Stimulated activated CD8-positive, alpha-beta memory T cell treated with anti-CD3 and anti-CD28 coated beads, Interleukin-7, amount 100 ng/mL, for 1 hour (primary cell): ENCODE results near the gene TENT5D.
"Not testable (repeated sequence)": the region's sequence is repeated elsewhere in the genome, so short reads cannot be mapped to it uniquely, and the experiment has no call there.

Experiments
- DNase-seq, 2 donors: peaks; one replicate each; pipeline ENCODE4 v3.0.0-alpha.2; 2020; ENCODE audit warnings: low read depth in 2 of 2

TENT5D gene

DNA sequence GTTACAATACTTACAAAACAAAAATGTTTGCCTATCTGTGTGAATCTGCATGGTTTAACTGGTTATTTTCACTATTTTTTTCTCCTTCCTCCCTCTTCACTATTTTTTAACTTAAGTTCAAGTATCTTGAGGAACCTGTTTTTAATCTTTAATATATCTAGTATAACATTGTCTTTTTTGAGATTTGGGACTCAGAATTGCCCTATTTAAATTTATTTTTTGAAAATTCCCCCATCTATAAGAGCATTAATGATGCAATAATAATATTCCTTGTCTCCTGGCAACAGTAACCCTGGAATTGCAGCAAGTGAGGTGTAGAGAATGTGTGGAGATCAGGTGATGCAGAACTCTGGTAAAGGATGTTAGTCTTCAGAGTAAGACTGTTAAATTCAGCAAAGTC, at the start of gene TENT5D:
Gene TENT5D (plus strand): TSS at position 301 of the 400 bp plus-strand sequence. CDS start 22,093 bp downstream, outside the sequence.
- no peak for DNase-seq

DNA sequence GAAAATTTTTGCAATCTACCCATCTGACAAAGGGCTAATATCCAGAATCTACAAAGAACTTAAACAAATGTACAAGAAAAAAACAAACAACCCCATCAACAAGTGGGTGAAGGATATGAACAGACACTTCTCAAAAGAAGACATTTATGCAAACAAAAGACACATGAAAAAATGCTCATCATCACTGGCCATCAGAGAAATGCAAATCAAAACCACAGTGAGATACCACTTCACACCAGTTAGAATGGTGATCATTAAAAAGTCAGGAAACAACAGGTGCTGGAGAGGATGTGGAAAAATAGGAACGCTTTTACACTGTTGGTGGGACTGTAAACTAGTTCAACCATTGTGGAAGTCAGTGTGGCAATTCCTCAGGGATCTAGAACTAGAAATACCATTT, 34.6 kb upstream of the TENT5D start:
- not testable (repeated sequence) for DNase-seq

DNA sequence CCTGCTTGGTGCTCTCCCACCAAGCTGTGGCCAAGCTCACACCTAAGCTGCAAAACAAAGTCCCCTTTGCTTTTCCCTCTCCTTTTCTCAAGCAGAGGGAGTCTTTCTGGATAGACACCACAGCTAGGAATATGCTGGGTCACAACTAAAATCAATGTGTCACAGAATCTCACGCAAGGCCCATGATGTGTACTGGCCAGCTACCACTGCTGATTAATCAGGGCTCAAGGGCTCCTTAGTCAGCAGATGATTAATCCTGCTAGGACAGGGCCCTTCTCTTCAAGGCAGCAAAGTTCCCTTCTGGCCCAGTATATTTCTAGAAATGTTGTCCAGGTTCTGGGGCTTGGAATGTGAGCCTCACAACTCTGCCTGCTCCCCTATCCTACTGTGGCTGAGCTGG, 32.0 kb upstream of the TENT5D start:
- no peak for DNase-seq

DNA sequence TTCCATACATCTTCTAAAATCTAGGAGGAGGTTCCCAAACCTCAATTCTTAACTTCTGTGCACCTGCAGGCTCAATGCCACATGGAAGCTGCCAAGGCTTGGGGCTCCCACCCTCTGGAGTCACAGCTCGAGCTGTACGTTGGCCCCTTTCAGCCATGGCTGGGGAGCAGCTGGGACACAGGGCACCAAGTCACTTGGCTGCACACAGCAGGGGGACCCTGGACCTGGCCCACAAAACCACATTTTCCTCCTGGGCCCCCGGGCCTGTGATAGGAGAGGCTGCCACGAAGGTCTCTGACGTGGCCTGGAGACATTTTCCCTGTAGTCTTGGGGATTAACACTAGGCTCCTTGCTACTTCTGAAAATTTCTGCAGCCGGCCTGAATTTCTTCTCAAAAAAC, 8.2 kb upstream of the TENT5D start:
- DNase-seq, result no peak

DNA sequence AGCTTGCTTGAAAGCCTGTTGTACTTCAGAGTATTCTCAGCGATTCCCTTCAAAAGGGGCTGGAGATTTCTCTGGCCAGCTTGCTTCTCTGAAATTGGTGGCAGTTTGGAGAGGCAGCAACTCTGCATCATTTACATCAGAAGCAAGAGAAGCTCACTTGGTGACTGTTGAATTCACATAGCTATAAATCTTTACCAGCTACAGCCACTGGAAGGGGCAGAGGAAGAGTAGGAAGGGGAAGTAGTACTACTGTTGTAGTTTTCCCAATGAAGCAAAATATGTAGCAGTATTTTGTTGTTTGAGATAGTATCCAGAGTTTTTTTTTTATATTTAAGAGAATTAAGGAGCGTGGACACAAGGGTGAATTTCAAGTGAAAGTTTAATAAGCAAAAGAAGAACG, 2.8 kb downstream of the TENT5D start:
- DNase-seq, result no peak

DNA sequence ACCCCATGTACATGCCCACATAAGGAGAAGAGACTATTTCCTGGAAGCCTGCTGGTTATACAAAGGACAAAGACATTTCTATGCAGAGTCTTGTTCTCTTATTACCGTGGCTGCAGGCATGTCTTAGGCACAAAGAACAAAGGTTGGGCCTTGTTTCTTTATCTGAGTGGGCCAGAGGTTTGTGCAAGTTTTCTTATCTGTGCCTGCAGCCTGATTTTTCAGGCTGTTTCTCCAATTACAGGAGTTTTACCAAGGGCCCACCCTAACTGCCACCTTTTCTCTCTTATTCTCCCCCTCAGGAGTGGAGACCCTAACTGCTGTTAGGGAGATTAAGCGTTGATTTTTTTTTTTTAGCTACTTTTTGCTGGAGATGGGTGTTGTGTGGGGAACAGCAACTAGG, 3.5 kb downstream of the TENT5D start:
- no peak for DNase-seq

DNA sequence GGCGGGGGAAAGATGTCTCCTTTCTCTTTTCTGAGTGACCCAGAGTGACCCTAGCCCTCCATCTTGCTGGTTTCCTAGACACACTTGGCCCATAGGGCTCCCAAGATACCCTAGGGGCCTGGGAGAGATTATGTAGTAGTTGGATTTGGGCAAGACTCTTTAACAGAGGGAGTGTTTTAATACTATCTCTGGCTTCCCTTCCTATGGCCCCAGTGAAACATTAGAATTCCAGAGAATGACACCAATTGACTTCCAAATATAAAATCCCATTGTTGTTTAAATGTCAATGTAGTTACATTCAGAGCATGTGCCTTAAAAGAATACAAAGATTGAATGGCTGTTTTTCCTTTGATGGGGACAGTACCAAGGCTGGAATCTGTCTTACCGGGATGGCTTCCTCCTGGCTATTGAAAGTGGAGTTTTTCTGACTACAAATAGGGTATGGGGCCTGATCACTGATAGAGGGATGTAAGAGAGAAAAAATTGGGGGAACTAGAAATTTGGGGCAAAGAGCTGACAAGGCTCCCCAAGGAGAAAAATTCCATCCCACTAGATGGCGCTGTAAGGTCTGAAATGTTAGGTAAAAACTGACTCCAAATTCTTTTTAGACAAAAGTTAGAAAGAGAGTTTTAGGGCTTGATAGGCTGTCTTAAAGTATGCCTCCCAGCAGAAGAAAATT, 10.7 kb downstream of the TENT5D start:
- DNase-seq, result no peak

DNA sequence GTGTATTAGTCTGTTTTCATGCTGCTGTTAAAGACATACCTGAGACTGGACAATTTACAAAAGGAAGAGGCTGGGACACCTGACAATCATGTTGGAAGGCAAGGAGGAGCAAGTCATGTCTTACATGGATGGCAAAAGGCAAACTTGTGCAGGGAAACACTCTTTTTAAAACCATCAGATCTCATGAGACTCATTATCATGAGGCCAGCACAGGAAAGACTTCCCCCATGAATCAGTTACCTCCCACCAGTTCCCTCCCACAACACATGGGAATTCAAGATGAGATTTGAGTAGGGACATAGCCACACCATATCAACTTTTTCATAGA, 11.2 kb downstream of the TENT5D start:
- no peak for DNase-seq

DNA sequence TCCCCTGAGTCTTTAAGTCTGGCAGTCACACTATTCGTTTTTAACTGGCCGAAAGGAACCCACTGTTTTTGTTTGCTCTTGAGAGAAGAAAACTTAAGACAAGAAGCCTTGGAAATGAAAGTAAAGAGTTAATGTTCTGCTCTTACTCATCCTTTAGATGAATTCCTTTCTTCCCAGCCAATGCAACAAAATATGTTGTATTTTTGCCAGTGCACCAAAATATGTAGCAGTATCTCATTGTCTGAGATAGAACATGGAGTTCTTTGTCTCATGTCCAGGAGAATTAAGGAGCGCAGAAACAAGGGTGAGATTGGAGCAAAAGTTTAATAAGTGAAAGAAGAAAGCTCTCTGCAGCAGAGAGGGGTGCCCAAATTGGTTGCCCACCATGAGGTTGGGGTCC, 12.2 kb downstream of the TENT5D start:
- DNase-seq, result no peak

DNA sequence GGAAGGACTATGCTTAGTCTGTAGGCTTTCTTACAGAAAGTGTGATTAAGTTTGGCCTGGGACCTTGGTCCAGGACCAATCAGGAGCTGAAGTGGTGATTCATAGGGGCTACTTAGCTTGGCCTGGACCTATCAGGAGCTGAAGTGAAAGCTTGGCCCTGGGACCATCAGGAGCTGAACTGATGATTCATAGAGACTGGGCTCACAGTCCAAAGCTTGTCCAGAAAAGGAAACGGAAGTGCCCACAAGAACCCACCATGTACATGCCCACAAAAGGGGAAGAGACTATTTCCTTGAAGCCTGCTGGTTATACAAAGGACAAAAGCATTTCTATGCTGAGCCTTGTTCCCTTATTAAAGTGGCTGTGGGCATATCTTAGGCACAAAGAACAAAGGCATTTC, 12.6 kb downstream of the TENT5D start:
- no peak for DNase-seq

DNA sequence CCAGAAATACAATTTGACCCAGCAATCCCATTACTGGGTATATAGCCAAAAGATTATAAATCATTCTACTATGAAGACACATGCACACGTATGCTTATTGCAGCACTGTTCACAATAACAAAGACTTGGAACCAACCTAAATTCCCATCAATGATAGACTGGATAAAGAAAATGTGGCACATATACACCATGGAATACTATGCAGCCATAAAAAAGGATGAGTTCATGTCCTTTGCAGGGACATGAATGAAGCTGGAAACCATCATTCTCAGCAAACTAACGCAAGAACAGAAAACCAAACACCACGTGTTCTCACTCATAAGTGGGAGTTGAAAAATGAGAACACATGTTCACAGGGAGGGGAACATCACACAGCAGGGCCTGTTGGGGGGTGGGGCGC, 47.9 kb downstream of the TENT5D start:
- DNase-seq, result not testable (repeated sequence)

DNA sequence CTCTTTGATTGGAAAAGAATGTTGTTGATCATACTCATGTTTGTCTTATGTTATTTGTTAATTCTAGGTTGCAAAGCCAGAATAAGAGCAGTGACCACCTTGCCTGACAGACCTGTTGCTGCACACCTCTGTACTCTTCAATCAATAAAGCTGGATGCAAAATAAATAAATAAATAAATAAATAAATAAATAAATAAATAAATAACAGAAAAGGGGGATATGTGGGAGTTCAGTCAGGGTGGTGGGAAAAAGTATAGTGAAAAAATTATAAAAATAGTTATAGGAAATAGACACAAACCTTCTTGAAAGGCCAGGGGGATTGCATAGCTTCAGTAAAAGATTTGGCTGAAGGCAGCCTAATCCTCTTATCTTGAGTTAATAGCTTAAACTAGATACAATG, 51.3 kb downstream of the TENT5D start:
- DNase-seq, result no peak

DNA sequence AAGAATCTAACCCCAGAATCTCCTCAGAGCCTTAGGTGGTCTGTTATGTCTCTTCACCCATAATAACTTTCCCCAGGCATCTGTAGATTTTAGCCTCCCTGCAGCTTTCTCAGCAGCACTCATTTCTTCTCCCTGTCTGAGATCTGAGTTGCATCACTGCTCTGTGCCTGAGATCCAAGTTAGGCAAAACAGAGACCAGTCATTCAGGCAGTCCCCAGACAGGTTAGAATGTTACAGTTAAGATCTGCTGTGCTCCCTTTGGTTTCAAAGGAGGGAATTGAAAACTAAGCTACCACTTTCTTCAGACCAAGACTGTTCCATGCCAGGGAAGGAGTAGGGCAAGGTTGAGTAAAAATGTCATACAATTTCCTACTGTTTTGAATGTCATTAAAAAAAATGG, 65.3 kb downstream of the TENT5D start:
- no peak for DNase-seq

DNA sequence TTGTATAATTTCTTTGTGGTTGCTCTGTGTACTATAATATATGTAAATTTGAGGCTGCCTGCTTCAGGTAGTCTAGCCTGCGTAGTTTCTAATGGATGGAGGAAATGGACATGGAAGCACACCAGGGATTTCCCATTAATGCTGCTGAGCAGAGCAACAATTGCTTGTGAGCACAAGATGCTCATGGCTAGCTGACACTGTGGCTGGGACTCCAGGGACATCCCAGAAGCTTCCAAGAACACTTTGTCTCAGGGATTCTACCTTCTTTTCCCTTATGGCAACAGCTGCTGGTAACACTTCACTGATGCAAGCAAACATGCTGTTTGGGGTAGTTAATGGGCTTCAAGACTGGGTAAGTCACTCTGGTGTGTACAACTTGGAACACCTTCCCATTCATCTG, 66.1 kb downstream of the TENT5D start:
- no peak for DNase-seq

DNA sequence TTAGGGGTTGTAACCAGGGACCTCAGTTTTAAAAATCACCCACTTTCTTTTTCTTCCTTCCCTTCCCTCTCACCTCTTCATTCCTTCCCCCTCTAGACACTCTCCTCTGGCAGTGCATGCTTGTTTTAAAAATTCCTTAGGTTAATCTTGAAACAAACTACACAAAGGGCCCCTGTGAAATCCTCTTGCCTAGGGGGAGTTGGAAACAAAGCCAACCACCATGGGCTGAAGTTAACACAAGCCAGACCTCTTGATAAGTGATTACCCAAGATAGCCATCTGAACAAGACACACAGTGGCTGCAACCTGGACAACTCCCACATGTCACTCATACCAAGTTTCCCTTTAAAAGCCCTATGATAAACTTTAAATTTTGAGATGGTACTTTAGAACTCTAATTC, 68.9 kb downstream of the TENT5D start:
- DNase-seq, result no peak
